H1 (cell line): ENCODE measurements around the gene MYBL2. TPM values are rescaled to one million over a fixed set of nuclear protein-coding genes. Genes with fewer than 3 reads are reported as not detected.

Source experiments
- ATF3 ChIP-seq: IDR thresholded peaks from 2 replicates; pipeline ENCODE4 v1.6.1; 2011; ENCODE audit warnings: low read depth, mild to moderate bottlenecking, low read length; ENCODE audit not compliant: insufficient read depth
- CBX5 ChIP-seq: fragments of 300-800, 300-1000 bp; sonication (generic); IDR thresholded peaks from 2 replicates; pipeline ENCODE4 v1.7.1; 2016; ENCODE audit warnings: antibody characterized with exemption, low read length, low read depth
- CHD1 ChIP-seq: IDR thresholded peaks from 2 replicates; pipeline ENCODE4 v1.6.1; 2012; ENCODE audit warnings: low read depth, low read length, improper control_type of control experiment
- POLR2AphosphoS5 ChIP-seq: IDR thresholded peaks from 2 replicates; pipeline ENCODE4 v1.6.1; 2011; ENCODE audit warnings: low read depth, low read length
- SIN3A ChIP-seq, 2 experiments: IDR thresholded peaks in 1 of 2; conservative IDR thresholded peaks in 1 of 2; 2 replicates each; pipeline ENCODE4 v1.6.1; 2011 to 2012; ENCODE audit warnings: low read length in 2 of 2, improper control_type of control experiment in 1 of 2, low read depth in 1 of 2, mild to moderate bottlenecking in 1 of 2
- polyA plus RNA-seq, 7 experiments: library from polyadenylated mRNA; depleted of rRNA in 3 of 7; stranded (reverse) in 5 of 7; unstranded in 2 of 7; fragments of >200 nt in 5 of 7; fragments of 200-250 nt in 2 of 7; gene quantifications; 1 replicate in 5 of 7; 2 replicates in 1 of 7; 4 replicates in 1 of 7; pipeline versions ENCODE4 v1.2.1 to v1.2.3, GENCODE V29; 2011 to 2013; ENCODE audit warnings: missing spikeins in 2 of 7, mixed read lengths in 2 of 7
- total RNA-seq: library from RNA; stranded (reverse); fragmentation: NEBNext Ultra II Directional; extraction: Animal tissue kit (Norgen Biotek cat#: 25700); gene quantifications from 2 replicates; pipeline ENCODE4 v1.2.1, GENCODE V29; 2021

MYBL2 gene
- total and polyA plus RNA-seq, 2 of the 8 experiments (the other 6 are each of a cell fraction or from before 2014, with no cell fraction given) = 75.3 to 207 TPM

GRCh38 chr20:43731927-43732326, 65.0 kb downstream of the MYBL2 start (continued):
- no peak for TF ChIP-seq SIN3A (conservative IDR thresholded peaks at IDR 0.05 in 1 of 2, IDR thresholded peaks at IDR 0.05 in 1 of 2; ENCODE audit: low read depth in 1 of 2, low read length in 2 of 2)
- TF ChIP-seq POLR2AphosphoS5 = no peak
- TF ChIP-seq CBX5 = no peak
- TF ChIP-seq ATF3 = no peak
- no peak for TF ChIP-seq CHD1
